GM18861 (cell line): ENCODE measurements around the gene GZMA.
"Not testable (repeated sequence)": the region's sequence is repeated elsewhere in the genome, so short reads cannot be mapped to it uniquely, and the experiment has no call there.

Experiments
- ATAC-seq: cut with Tn5 transposase; IDR thresholded peaks from one replicate; pipeline ENCODE4 v1.9.1; 2021; ENCODE audit not compliant: unreplicated experiment

The GZMA gene

DNA sequence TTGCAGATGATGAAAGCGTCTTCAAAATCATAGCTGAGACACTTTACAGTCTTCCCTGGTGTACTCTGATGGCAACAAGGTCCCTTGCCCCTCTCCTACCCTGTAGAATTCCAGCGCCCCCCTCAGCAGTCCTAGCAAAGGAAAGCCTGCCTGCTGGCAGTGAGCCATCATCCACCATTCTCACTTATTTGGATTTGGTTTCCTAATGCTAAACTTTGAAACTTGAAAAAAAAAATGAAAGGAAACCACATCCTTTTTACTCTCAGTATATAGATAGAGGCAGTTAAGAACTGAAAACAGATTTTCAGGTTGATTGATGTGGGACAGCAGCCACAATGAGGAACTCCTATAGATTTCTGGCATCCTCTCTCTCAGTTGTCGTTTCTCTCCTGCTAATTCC lies at the start of gene GZMA:
GZMA (plus strand) TSS at position 299 of the 400 bp plus-strand sequence; CDS start at position 336, 37 bp downstream.
- ATAC-seq = no peak

DNA sequence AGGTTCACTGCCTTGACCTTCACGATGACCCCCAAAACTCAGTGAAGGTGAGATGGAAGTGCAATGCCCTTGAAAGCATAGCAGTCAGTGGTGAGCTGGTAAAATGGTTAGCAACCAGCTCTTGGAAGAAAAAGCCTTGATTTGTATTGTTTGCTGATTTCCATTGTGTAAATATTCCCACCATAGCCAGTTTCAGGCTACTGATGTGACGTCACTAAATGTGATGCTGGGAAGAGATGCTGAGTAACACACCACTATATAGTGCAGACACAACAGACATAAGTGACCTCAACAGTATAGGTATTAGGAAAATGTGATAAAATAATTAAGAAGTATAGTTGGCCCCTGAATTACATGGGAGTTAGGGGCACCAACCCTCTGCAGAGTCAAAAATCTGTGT lies 47.3 kb upstream of the GZMA start:
- ATAC-seq = no peak

DNA sequence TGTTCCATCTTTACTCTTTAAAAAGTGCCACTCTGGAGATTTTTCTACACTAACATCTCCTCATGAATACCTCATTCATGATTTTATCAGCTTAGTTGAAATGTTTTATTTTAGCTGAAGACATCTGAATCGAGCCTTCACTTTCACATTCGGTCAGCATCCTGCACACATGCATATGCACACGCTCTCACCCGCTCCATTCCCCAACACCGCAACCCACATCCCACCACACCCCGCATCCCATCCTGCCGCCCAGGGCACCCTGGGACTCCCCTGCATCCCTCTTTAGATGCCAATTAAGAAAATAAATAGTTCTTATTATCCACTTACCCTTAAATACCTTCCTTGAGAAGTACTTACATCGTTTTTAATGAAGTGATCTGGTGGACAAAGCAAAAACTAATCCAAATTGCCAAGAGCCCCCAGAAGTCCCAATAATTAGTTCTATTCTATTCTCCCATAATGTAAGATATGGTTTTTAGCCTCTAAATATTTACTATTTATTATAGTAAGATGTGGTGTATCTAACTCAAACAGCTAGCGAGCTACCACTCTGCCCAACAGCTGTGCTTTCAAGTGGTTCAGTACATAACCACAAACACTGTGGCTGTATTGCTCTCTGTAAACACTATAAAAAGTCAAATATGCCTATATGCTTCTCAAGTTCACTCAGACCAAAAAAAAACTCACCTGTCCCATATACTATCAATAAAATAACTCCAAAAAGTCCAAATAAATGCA lies 40.2 kb upstream of the GZMA start:
- ATAC-seq = no peak

DNA sequence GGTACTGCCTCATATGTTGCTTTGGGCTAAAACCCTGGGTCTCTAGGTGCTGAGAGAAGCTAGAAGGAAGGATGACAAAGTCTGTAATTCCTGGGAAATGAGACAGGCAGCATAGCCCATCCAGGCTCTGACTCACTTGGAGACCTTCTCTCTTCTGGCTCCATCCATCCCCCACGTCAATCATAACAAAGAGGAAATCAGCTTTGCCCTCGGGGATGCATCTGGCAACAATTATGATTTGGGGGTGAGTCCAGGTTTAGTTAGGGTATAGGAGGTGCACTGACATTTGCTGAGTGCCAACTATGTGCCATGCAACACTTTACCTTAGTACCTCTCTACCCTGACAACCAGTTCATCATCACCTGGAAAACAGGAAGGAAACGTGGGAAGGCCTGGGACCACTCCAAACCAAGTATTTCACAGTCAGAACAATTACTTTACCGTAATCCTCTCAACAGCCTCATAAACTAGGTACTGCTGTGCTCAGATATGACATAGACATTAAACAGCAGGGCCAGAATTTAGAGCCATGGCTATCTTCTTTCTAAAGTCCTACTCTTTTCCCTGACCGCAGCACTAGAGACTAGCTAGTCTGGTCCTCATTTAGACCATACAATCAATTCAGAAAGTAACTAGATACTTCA lies 39.1 kb upstream of the GZMA start:
- no peak for ATAC-seq

GRCh38 chr5:55063899-55064298 lies 38.5 kb upstream of the GZMA start:
- ATAC-seq = no peak

- ATAC-seq = no peak
These were observed 37.9 kb upstream of the GZMA start for GRCh38 chr5:55064523-55064922.

DNA sequence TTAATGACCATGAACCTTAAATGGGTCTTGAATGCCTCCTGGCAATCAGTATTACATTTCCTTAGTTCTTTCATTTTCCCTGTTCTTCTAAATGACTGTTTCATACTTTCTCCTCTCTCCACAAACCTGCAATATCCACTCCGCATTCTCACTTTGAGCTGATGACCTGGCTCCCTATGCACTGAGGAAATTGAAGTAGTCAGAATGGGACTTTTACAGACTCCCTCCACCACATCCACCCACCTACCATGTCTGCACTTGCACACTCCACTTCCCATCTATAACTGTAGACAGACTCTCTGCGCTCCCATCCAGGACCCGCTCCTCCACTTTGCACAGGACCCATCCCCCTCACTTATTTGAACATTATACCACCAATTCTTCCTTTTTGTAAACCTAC lies 36.2 kb upstream of the GZMA start:
- no peak for ATAC-seq

GRCh38 chr5:55070968-55071367 lies 31.5 kb upstream of the GZMA start:
- no peak for ATAC-seq

DNA sequence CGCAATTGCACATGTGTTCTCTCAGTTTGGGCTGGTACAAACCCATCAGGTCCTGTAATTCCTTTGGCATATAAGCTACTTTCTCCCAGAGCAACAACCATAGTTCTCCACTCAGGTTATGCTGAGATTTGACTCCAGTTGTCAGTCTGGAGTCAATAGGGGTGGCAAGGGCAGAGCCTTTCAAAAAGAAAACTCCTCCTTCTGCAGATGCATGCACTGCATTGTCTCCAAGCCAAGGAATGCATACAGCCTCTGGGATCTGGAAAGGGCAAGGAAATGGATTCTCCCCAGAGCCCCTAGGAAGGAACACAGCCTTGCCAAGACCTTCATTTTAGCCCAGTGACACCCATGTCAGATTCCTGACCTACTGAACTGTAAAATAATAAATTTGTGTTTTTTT lies 31.0 kb upstream of the GZMA start:
- ATAC-seq = no peak

- ATAC-seq = no peak
These were observed 29.8 kb upstream of the GZMA start for GRCh38 chr5:55072666-55073065.

DNA sequence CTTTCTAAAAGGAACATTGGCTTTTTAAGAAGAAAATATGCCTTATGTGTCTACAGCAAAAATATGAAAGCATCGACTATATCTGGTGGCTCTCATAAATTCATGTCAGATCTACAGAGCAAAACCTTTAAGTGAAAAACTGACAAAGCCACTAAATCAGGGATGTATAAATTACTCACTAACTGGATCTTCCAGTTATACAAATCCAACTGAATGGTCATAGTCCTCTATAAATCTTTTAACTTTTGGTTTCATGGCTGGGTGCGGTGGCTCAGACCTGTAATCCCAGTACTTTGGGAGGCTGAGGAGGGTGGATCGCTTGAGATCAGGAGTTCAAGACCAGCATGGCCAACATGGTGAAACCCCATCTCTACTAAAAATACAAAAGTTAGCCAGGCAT lies 29.2 kb upstream of the GZMA start:
- no peak for ATAC-seq

GRCh38 chr5:55081541-55081940 lies 20.9 kb upstream of the GZMA start:
- ATAC-seq = no peak

- not testable (repeated sequence) for ATAC-seq
These were observed 13.1 kb upstream of the GZMA start for GRCh38 chr5:55089301-55089700.

DNA sequence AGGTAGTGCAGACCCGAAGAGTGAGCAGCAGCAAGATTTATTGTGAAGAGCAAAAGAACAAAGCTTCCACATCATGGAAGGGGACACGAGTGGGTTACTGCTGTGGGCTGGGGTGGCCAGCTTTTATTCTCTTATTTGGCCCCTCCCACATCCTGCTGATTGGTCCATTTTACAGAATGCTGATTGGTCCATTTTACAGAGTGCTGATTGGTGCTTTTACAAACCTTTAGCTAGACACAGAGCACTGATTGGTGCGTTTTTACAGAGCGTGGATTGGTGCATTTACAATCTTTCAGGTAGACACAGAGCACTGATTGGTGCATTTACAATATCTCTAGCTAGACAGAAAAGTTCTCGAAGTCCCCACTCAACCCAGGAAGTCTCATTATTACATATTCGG lies 11.4 kb upstream of the GZMA start:
- ATAC-seq = not testable (repeated sequence)

DNA sequence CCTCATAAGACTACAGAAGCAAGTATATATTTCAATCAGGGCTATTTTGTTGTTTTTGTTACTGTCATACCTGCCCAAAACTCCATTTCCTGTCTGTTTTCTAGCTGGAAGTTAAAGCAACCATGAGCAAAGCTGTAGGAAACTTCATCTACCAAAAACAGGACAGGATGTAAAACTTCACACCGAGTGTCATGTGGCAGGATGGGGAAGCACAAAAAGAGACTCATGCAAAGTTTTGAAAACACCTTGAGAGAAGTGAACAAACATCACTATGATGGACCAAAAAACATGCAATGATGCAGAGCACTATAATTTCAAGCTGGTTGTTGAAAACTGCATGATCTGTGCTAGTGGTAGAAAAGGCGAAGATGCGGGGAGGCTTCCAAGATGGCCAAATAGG lies 6.3 kb upstream of the GZMA start:
- ATAC-seq = no peak

DNA sequence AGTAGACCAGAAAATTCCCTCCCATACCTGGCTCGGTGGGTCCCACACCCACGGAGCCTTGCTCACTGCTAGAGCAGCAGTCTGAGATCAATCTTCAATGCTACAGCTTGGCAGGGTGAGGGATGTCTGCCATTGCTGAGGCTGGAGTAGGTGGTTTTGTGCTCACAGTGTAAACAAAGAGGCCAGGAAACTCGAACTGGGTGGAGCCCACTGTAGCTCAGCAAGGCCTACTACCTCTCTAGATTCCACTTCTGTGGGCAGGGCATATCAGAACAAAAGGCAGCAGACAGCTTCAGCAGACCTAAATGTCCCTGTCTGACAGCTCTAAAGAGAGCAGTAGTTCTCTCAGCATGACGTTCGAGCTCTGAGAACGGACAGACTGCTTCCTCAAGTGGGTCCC lies 5.6 kb upstream of the GZMA start:
- no peak for ATAC-seq

- not testable (repeated sequence) for ATAC-seq
These were observed 1.3 kb upstream of the GZMA start for GRCh38 chr5:55101148-55101547.

GRCh38 chr5:55101556-55102276 lies 730 bp upstream of the GZMA start:
- ATAC-seq = no peak

DNA sequence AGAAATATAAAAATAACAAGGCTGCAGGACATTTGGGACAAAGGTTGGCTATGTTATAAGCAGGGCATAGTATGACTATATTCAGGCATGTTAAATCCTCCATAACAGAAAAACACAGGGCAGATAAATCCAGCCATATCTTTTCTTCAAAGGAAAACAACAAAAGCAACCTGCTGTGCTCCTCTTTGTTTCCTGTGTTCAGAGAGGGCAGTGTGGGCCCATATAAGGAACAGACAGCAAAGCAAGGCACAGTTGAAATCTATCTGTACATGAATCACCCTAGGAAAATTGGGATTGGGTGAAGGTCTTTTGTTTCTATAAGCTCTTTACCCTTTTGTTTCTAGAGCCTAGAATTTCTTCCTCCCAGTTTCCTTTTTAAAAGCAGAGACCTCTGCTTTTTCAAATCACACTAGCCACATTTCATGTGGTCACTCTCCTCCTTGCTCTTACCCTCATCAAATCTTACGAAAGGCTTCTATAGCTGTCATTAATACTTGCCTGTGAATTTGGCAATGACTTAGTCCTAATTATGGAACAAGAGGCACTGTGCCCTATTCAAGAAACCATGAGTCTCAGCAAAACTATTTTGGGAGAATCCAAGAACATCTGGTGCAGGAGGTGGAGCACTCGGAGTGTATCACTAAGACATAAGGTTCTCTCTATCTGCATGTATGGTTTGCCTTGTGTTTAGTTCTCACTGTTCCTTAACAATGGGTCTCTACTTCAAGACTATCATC lies 1.8 kb downstream of the GZMA start:
- no peak for ATAC-seq

- no peak for ATAC-seq
These were observed 2.7 kb downstream of the GZMA start for GRCh38 chr5:55104946-55105701.

- not testable (repeated sequence) for ATAC-seq
These were observed 3.5 kb downstream of the GZMA start for GRCh38 chr5:55105976-55106375.
